Measurements from ENCODE around the gene PDE8B.

PDE8B gene

GRCh38 chr5:77224672-77225355 is 14.3 kb downstream of the PDE8B start:
- ChIA-PET CTCF (no interaction called here), POLR2A (no interaction called here)
- TF ChIP-seq, protein P1, sequence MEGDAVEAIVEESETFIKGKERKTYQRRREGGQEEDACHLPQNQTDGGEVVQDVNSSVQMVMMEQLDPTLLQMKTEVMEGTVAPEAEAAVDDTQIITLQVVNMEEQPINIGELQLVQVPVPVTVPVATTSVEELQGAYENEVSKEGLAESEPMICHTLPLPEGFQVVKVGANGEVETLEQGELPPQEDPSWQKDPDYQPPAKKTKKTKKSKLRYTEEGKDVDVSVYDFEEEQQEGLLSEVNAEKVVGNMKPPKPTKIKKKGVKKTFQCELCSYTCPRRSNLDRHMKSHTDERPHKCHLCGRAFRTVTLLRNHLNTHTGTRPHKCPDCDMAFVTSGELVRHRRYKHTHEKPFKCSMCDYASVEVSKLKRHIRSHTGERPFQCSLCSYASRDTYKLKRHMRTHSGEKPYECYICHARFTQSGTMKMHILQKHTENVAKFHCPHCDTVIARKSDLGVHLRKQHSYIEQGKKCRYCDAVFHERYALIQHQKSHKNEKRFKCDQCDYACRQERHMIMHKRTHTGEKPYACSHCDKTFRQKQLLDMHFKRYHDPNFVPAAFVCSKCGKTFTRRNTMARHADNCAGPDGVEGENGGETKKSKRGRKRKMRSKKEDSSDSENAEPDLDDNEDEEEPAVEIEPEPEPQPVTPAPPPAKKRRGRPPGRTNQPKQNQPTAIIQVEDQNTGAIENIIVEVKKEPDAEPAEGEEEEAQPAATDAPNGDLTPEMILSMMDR (IDR thresholded peaks at IDR 0.05; ENCODE audit: control extremely low read depth, extremely low read depth, low read depth, missing control alignments), result no peak
- no peak for DNase-seq (ENCODE audit: extremely low spot score)

DNA sequence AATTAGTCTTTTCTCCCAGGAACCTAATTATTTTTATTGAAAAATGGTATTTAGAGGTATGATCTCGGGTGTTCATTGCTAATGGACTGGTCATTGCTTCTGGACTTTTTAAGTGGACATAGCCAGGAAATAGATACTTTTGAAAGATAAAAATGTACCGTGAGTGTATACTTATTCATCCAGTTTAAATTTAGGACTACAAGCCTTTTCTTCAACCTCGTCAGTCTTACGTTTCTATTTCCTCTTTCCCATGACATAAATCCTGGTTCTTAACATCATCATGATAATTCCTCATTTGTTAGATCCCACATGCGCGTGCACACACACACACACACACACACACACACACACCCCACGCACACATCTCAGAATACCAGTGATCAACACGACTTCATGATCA is 15.1 kb downstream of the PDE8B start:
- DNase-seq (ENCODE audit: extremely low spot score), result no peak
- TF ChIP-seq, protein P1 (IDR thresholded peaks at IDR 0.05; ENCODE audit: control extremely low read depth, extremely low read depth, low read depth, missing control alignments), result no peak
- CTCF ChIA-PET, result no interaction called here
- POLR2A ChIA-PET, result no interaction called here

- CTCF ChIA-PET, result no interaction called here
- DNase-seq (ENCODE audit: extremely low spot score), result no peak
- TF ChIP-seq, protein P1 (IDR thresholded peaks at IDR 0.05; ENCODE audit: control extremely low read depth, extremely low read depth, low read depth, missing control alignments), result no peak
- POLR2A ChIA-PET, result no interaction called here
These were observed 19.4 kb downstream of the PDE8B start for GRCh38 chr5:77229887-77230286.

DNA sequence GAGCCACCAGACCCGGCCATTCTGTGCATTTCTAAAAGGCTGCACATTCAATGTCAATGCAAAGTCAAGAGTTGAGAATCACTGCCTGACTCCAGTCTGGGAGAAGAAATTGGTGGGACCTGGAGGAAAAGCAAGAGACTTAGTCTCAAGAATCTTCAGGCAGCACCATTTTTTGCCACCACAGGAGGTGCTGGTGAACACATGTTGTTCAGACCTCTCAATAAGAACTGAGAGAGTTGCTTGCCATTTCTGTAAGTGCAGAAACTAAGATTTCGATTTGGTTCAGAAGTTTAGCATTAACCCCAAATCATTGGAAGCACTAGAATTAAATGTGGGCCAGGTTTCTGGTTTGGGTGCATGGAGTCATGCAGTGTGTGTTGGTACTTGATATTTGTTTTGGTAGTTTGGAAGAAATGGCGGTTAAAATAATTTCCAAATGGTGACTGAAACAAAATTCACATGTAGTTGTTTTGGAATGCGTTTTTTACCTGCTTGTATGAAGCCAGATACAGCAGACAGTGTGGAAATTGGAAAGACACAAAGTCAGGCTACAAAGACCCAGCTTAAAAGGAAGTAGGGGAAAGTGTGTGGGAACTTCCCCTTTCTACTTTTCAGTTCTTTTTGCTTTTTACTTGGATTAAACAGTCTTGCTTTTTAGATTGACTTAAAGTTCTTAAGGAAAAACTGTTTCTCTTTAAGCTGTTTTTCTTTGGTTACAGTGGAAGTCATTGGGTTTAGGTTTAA is 20.4 kb downstream of the PDE8B start:
- DNase-seq (ENCODE audit: extremely low spot score), result no peak
- TF ChIP-seq, protein P1 (IDR thresholded peaks at IDR 0.05; ENCODE audit: control extremely low read depth, extremely low read depth, low read depth, missing control alignments), result no peak
- CTCF ChIA-PET, result interaction anchor here (1.2 kb wide), 1 partner anchor 9 kb away, joined by 3 read pairs; no protein-coding TSS in a partner anchor
- POLR2A ChIA-PET, result no interaction called here

- TF ChIP-seq, protein P1 (IDR thresholded peaks at IDR 0.05; ENCODE audit: control extremely low read depth, extremely low read depth, low read depth, missing control alignments), result no peak
- ChIA-PET CTCF (interaction anchor here (1.2 to 1.6 kb wide), 2 partner anchors 10 to 99 kb away, joined by 3 read pairs; no protein-coding TSS in a partner anchor), POLR2A (no interaction called here)
- DNase-seq (ENCODE audit: extremely low spot score), result no peak
These were observed 21.1 kb downstream of the PDE8B start for GRCh38 chr5:77231471-77232138.

DNA sequence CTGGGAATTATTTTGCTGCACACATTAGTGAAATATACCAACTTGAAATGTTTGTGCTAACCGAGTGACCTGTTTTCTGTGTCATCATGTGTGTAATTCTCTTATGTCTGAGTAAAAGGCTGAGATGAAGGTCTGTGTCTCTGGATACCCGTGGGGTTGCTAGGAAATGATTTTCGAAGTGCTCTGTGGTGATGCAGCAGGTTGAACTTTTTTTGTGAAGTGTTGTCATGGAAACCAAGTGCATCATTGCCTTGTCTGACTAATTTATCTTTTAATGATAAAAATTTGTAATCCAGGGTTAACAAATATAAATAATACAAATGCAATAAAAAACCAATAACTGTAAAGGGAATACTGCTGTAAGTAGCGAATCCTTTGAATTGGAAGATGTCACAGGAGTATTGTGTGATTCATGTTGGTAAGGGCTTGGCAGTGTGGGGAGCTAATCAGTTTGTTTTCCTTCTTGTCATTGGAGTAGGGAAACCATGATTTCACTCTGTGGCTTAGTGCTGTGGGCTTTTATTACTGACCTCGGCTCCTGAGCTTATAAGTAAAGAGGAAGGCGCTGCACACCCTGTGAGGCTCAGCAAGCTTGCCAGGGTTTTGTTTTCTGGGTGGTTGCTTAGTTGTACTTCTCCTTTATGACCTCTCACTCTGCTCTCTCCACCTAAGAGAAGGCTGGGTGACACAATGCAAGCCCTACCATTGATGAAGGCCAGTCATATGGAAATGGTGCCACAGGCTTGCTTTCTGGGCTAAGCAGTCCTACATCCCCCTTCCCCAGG is 22.3 kb downstream of the PDE8B start:
- TF ChIP-seq, protein P1 (IDR thresholded peaks at IDR 0.05; ENCODE audit: control extremely low read depth, extremely low read depth, low read depth, missing control alignments), result no peak
- ChIA-PET CTCF (interaction anchor here (1.3 to 1.6 kb wide), 2 partner anchors 9 to 98 kb away, joined by 3 read pairs; no protein-coding TSS in a partner anchor), POLR2A (no interaction called here)
- DNase-seq (ENCODE audit: extremely low spot score), result no peak

Measured in GM10248 (cell line).